Upper lobe of right lung (tissue), 1 donor: ENCODE data around the gene SCG3. TPM values are rescaled to one million over a fixed set of nuclear protein-coding genes. Genes with fewer than 3 reads are reported as not detected.
A peak's percentile ranks its signal among the peaks of the same experiment; 100 is the strongest.

Experiments
- ATAC-seq: fragments of 200-7000 bp; cut with Tn5 transposase; one replicate; pipeline ENCODE4 v1.9.1; 2020; ENCODE audit warnings: mild to moderate bottlenecking, moderate library complexity
- DNase-seq: peaks from one replicate; pipeline ENCODE4 v3.0.0-alpha.2; 2020
- H3K27ac ChIP-seq: fragments of 200-600 bp; one replicate; pipeline ENCODE4 v1.8.0; 2022
- H3K27me3 ChIP-seq: fragments of 200-600 bp; one replicate; pipeline ENCODE4 v1.8.0; 2022; ENCODE audit warnings: mild to moderate bottlenecking
- H3K36me3 ChIP-seq: fragments of 200-600 bp; one replicate; pipeline ENCODE4 v1.8.0; 2022
- H3K4me1 ChIP-seq: fragments of 200-600 bp; one replicate; pipeline ENCODE4 v1.8.0; 2022
- H3K4me3 ChIP-seq: fragments of 200-600 bp; one replicate; pipeline ENCODE4 v1.8.0; 2022; ENCODE audit warnings: mild to moderate bottlenecking
- H3K9me3 ChIP-seq: fragments of 200-600 bp; one replicate; pipeline ENCODE4 v1.8.0; 2022
- CTCF ChIP-seq: fragments of 200-600 bp; IDR thresholded peaks from one replicate; pipeline ENCODE4 v1.8.0; 2022; ENCODE audit warnings: antibody characterized with exemption
- intact Hi-C: fragments of 100-400 bp; cut with DNase I; formaldehyde crosslinking; loops from one replicate; pipeline ENCODE4 v1.11.0; 2022
- total RNA-seq: library from RNA; stranded (reverse); fragmentation: NEBNext Ultra II Directional; extraction: Animal tissue kit (Norgen Biotek cat#: 25700); gene quantifications from one replicate; pipeline ENCODE4 v1.2.1, GENCODE V29; 2021
- donor health status: DM: no; HTN: yes; CAD: no; lungs with severe emphysema.

Gene SCG3
- total RNA-seq, 1 donor from 2014 or later: 0.17 TPM

GRCh38 chr15:51718746-51719145, 37.4 kb downstream of the SCG3 start:
- H3K9me3 ChIP-seq: no peaks in the 10 kb centered on the region
- H3K27ac ChIP-seq: no peak overlapping the region
- DNase-seq (no peak), ATAC-seq (no peak)
- intact Hi-C loops: no loop called here
- no peaks in the 10 kb centered on the region for H3K27me3 ChIP-seq
- no peak overlapping the region for H3K4me3 ChIP-seq
- peaks cover 17% of the 10 kb centered on the region for H3K36me3 ChIP-seq
- no peak for TF ChIP-seq CTCF
- H3K4me1 ChIP-seq: no peaks in the 10 kb centered on the region

GRCh38 chr15:51720201-51720995, 39.1 kb downstream of the SCG3 start:
- TF ChIP-seq CTCF: no peak
- ATAC-seq (no peak), DNase-seq (no peak)
- Histone ChIP-seq H3K4me1 (peaks cover 10% of the 10 kb centered on the region), H3K27ac (no peak overlapping the region), H3K36me3 (peaks cover 24% of the 10 kb centered on the region), H3K9me3 (no peaks in the 10 kb centered on the region), H3K4me3 (no peak overlapping the region), H3K27me3 (no peaks in the 10 kb centered on the region)
- intact Hi-C loops: no loop called here

- ATAC-seq (no peak), DNase-seq (no peak)
- H3K4me3 ChIP-seq: no peak overlapping the region
- H3K27ac ChIP-seq: peak overlapping the region; percentile 0
- peaks cover 14% of the 10 kb centered on the region for H3K4me1 ChIP-seq
- H3K9me3 ChIP-seq: no peaks in the 10 kb centered on the region
- TF ChIP-seq CTCF: no peak
- H3K27me3 ChIP-seq: no peaks in the 10 kb centered on the region
- intact Hi-C loops: no loop called here
- peaks cover 24% of the 10 kb centered on the region for H3K36me3 ChIP-seq
These were observed 40.1 kb downstream of the SCG3 start for GRCh38 chr15:51721199-51721960.

- Histone ChIP-seq H3K9me3 (no peaks in the 10 kb centered on the region), H3K4me1 (peaks cover 19% of the 10 kb centered on the region), H3K27ac (no peak overlapping the region), H3K4me3 (no peak overlapping the region), H3K27me3 (no peaks in the 10 kb centered on the region), H3K36me3 (peaks cover 24% of the 10 kb centered on the region)
- ATAC-seq (no peak), DNase-seq (no peak)
- TF ChIP-seq CTCF: no peak
- intact Hi-C loops: no loop called here
These were observed 42.9 kb downstream of the SCG3 start for GRCh38 chr15:51724199-51724598.

DNA sequence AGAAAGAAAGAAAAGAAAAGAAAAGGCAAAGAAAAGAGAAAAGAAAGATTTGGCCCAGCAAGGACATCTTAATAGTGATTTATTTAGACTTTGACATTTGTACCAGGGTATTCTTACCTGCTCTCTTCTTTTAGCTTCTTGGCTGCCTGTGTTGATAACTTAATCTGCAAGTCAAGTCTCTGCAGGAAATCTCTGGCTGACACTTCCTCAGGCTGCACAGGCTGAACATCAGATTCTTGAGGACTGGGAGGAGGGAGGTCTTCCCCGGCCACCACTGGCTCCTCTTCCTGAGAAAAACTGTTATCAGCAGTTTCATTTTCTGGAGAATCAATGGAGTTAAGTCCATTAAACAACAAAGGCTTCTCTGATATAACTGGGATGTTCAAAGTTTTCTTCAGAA, 43.4 kb downstream of the SCG3 start:
- ATAC-seq: no peak
- intact Hi-C loops: no loop called here
- no peak overlapping the region for H3K4me3 ChIP-seq
- H3K27me3 ChIP-seq: no peaks in the 10 kb centered on the region
- H3K27ac ChIP-seq: no peak overlapping the region
- TF ChIP-seq CTCF: no peak
- peaks cover 24% of the 10 kb centered on the region for H3K36me3 ChIP-seq
- peaks cover 19% of the 10 kb centered on the region for H3K4me1 ChIP-seq
- DNase-seq: no peak
- no peaks in the 10 kb centered on the region for H3K9me3 ChIP-seq
